Activated CD4-positive, alpha-beta memory T cell treated with anti-CD3 and anti-CD28 coated beads for 36 hours (primary cell): ENCODE measurements around the gene XRRA1. TPM values are rescaled to one million over a fixed set of nuclear protein-coding genes. Genes with fewer than 3 reads are reported as not detected.
A peak's percentile ranks its signal among the peaks of the same experiment; 100 is the strongest.

Source experiments
- CTCF ChIA-PET: fragments of 350-600 bp; sonication (Branson Sonifier 250); formaldehyde crosslinking; loops from one replicate; lab custom pipeline; 2021; ENCODE audit warnings: antibody characterized with exemption, inconsistent platforms; lab: Charles Lee
- POLR2A ChIA-PET: fragments of 350-600 bp; sonication (Branson Sonifier 250); formaldehyde crosslinking; loops from one replicate; lab custom pipeline; 2021; ENCODE audit warnings: antibody characterized with exemption; lab: Charles Lee
- DNase-seq: peaks from one replicate; pipeline ENCODE4 v3.0.0-alpha.2; 2020
- H3K27ac Mint-ChIP-seq: one replicate; pipeline ENCODE4 v1.8.0; 2021; ENCODE audit warnings: mixed read lengths
- H3K27me3 Mint-ChIP-seq: one replicate; pipeline ENCODE4 v1.8.0; 2021; ENCODE audit warnings: mixed read lengths
- H3K36me3 Mint-ChIP-seq: one replicate; pipeline ENCODE4 v1.8.0; 2021; ENCODE audit warnings: mixed read lengths
- H3K4me1 Mint-ChIP-seq: one replicate; pipeline ENCODE4 v1.8.0; 2021; ENCODE audit warnings: low read depth, mixed read lengths
- H3K4me3 Mint-ChIP-seq: one replicate; pipeline ENCODE4 v1.8.0; 2021; ENCODE audit warnings: mild to moderate bottlenecking, mixed read lengths
- H3K9me3 Mint-ChIP-seq: one replicate; pipeline ENCODE4 v1.8.0; 2021; ENCODE audit warnings: mixed read lengths
- intact Hi-C: fragments of 100-400 bp; cut with micrococcal nuclease; formaldehyde crosslinking; loops from one replicate; pipeline ENCODE4 v1.15.1; 2023
- total RNA-seq, 2 experiments: library from RNA; stranded (reverse); gene quantifications; one replicate each; pipeline ENCODE4 v1.2.3, GENCODE V29; 2021

The XRRA1 gene
- total RNA-seq, 2 experiments from 2014 or later, result 9.1 to 13.0 TPM

DNA sequence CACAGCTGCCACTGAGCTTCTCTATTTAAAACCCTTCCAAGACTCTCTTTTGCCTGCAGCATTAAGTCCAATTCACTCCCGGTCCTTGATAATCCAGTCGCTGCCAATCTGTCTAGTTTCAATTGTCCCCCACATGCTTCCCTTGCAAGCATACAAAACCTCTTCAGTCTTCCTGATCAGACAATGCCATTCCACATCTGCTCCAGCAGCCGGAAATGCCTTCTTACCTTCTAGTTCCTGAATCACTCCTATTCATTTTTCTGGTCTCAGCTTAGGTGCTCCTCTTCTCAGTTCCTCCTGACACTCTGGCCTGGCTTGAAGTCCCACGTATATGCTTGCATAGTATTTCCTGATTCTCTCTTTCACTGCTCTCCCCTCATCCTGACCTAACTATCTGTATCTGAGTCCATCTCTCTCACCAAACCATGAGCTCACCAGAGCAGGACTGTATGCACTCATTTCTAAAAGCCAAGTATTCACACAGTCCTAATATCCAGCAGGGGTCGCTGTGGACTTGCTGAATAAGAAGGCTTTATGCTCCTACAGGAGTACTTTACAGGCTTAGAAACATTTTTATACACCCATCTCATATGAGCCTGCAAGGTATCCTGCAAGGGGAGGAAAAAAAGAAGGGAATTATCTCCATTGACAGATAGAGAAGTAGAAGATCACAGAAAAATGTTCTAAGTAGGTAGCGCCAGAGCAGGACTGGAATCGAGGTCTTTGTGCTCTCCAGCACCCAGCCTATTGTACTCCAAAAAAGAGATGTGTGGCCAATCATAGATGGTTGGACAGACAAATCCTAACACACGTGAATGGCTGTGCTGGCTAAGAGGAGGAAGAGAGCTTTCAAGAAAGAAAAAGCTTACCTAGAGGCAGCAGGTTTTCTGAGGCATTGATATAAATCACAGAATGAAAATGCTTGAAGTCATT is 19.2 kb downstream of the XRRA1 start:
- intact Hi-C loops, result loop anchor here (1.0 to 5.0 kb wide), 6 partner anchors 59 to 319 kb away; partner anchors contain the start of gene NEU3
- DNase-seq, result peak; percentile 69
- Mint-ChIP-seq H3K4me1 (peaks cover 14% of the 10 kb centered on the region), H3K27ac (no peak overlapping the region), H3K27me3 (no peaks in the 10 kb centered on the region), H3K9me3 (no peaks in the 10 kb centered on the region), H3K4me3 (no peak overlapping the region), H3K36me3 (peaks cover 2% of the 10 kb centered on the region)
- POLR2A ChIA-PET, result no interaction called here
- CTCF ChIA-PET, result interaction anchor here (0.6 to 8.8 kb wide), 36 partner anchors 9 to 342 kb away, joined by 3 to 75 read pairs (median 4); partner anchors contain the start of genes NEU3, SPCS2, TPBGL and XRRA1

- no peaks in the 10 kb centered on the region for H3K9me3 Mint-ChIP-seq
- peaks cover 11% of the 10 kb centered on the region for H3K4me1 Mint-ChIP-seq
- intact Hi-C loops, result loop anchor here (5.0 kb wide), 1 partner anchor 175 kb away; no protein-coding TSS in a partner anchor
- H3K27me3 Mint-ChIP-seq, result no peaks in the 10 kb centered on the region
- no peaks in the 10 kb centered on the region for H3K36me3 Mint-ChIP-seq
- POLR2A ChIA-PET, result no interaction called here
- CTCF ChIA-PET, result interaction anchor here (0.7 to 8.8 kb wide), 5 partner anchors 104 to 314 kb away, joined by 3 to 75 read pairs (median 4); partner anchors contain the start of gene TPBGL
- no peak overlapping the region for H3K4me3 Mint-ChIP-seq
- no peak overlapping the region for H3K27ac Mint-ChIP-seq
- DNase-seq, result no peak
Measured at GRCh38 chr11:74927496-74927895, 21.4 kb downstream of the XRRA1 start.

DNA sequence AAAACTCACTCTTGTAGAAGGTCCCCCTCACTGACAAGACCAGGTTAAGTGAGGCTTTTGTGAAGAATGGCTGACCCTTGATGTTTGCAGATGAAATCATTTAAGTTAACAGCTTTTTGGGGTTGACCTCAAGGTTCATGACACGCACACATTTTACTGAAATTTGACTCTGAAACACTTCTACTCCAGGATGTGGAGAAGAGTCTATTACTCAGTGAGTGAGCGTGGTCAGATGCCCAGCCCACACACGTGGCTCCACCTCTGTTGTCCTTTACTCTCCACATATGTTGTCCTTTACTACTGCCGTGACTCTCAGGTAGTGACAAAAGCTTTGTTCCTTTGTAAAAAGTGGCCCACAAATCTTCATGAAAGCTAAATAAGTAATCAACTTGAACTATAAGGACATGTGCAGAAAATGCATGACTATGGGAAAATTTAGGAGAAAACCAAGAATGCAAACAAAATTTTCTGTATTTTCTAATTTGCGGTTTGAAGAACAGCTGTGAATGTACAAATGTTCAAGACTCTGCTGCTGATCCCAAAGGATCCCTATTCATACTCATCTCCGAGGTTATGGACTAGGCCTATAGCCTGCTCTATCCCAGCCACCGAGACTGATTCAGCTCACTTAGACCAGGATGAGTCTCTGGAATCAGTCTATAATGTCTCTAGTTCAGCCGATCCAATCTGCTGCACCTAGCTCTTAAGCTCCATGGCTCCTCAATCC is 22.4 kb downstream of the XRRA1 start:
- Mint-ChIP-seq H3K4me1 (peaks cover 8% of the 10 kb centered on the region), H3K36me3 (no peaks in the 10 kb centered on the region), H3K9me3 (no peaks in the 10 kb centered on the region), H3K27me3 (no peaks in the 10 kb centered on the region), H3K4me3 (no peak overlapping the region), H3K27ac (no peak overlapping the region)
- ChIA-PET CTCF (interaction anchor here (0.7 to 8.8 kb wide), 12 partner anchors 14 to 353 kb away, joined by 3 to 75 read pairs (median 6); partner anchors contain the start of gene TPBGL), POLR2A (interaction anchor here (1.2 kb wide), 1 partner anchor 16 kb away, joined by 3 read pairs; no protein-coding TSS in a partner anchor)
- peak; percentile 71 for DNase-seq
- intact Hi-C loops, result loop anchor here (5.0 kb wide), 1 partner anchor 176 kb away; no protein-coding TSS in a partner anchor

DNA sequence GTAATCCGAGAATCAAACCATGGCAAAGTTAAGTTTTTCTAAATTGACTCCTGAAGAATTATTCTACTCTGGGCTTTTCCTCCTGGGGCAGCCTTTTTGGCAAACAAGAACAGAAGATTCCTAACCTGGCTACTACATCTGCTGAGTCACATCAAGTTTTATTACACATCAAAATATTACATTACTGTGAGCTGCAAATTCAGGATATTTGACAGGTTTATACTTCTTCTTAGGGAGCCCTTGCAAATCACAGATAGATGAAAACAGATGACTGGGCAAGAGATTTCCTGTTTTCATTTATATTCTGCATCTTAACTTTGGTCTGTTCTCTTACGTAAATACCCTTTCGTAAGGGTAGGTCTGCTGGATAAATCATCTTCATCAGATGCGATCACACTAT is 23.6 kb downstream of the XRRA1 start:
- H3K4me3 Mint-ChIP-seq, result no peak overlapping the region
- H3K4me1 Mint-ChIP-seq, result peaks cover 8% of the 10 kb centered on the region
- no peaks in the 10 kb centered on the region for H3K9me3 Mint-ChIP-seq
- no peaks in the 10 kb centered on the region for H3K36me3 Mint-ChIP-seq
- no peaks in the 10 kb centered on the region for H3K27me3 Mint-ChIP-seq
- intact Hi-C loops, result loop anchor here (5.0 kb wide), 1 partner anchor 177 kb away; no protein-coding TSS in a partner anchor
- ChIA-PET CTCF (interaction anchor here (1.8 to 8.8 kb wide), 5 partner anchors 97 to 280 kb away, joined by 5 to 75 read pairs (median 11); no protein-coding TSS in a partner anchor), POLR2A (interaction anchor here (1.2 kb wide), 1 partner anchor 18 kb away, joined by 3 read pairs; no protein-coding TSS in a partner anchor)
- no peak for DNase-seq
- no peak overlapping the region for H3K27ac Mint-ChIP-seq

DNA sequence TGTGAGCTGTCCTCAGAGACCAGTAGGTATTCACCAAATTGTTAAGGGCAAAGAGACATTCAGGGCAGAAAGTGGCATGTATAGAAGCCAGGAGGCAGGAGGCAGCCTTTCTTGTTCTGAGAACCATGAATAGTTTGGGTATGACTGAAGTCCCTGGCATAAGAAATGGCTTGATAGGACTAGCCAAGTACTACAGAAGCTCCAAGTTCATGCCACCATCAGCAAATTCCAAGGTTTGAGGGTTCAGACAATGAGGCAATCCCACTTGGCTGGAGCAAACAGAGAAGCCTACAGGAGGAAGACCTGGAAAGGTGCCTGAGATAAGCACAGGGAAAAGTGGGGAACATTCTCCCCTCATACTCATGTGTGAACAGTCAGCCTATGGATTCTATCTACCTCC is 25.8 kb downstream of the XRRA1 start:
- Mint-ChIP-seq H3K27me3 (no peaks in the 10 kb centered on the region), H3K4me3 (no peak overlapping the region), H3K4me1 (peaks cover 8% of the 10 kb centered on the region), H3K27ac (no peak overlapping the region), H3K36me3 (peaks cover 8% of the 10 kb centered on the region), H3K9me3 (no peaks in the 10 kb centered on the region)
- ChIA-PET CTCF (interaction anchor here (0.7 kb wide), 1 partner anchor 65 kb away, joined by 3 read pairs; the partner anchor contains the start of gene NEU3), POLR2A (no interaction called here)
- intact Hi-C loops, result no loop called here
- DNase-seq, result no peak

- peaks cover 16% of the 10 kb centered on the region for H3K36me3 Mint-ChIP-seq
- H3K4me3 Mint-ChIP-seq, result no peak overlapping the region
- DNase-seq, result no peak
- ChIA-PET POLR2A (no interaction called here), CTCF (interaction anchor here (0.8 to 1.8 kb wide), 5 partner anchors 19 to 332 kb away, joined by 3 to 6 read pairs (median 5); partner anchors contain the start of gene TPBGL)
- intact Hi-C loops, result no loop called here
- no peak overlapping the region for H3K27ac Mint-ChIP-seq
- H3K27me3 Mint-ChIP-seq, result no peaks in the 10 kb centered on the region
- no peaks in the 10 kb centered on the region for H3K4me1 Mint-ChIP-seq
- no peaks in the 10 kb centered on the region for H3K9me3 Mint-ChIP-seq
Measured at GRCh38 chr11:74909812-74910211, 39.1 kb downstream of the XRRA1 start.

- DNase-seq, result no peak
- Mint-ChIP-seq H3K27me3 (no peaks in the 10 kb centered on the region), H3K9me3 (no peaks in the 10 kb centered on the region), H3K4me3 (no peak overlapping the region), H3K36me3 (peaks cover 16% of the 10 kb centered on the region), H3K4me1 (no peaks in the 10 kb centered on the region), H3K27ac (no peak overlapping the region)
- POLR2A ChIA-PET, result no interaction called here
- CTCF ChIA-PET, result interaction anchor here (1.3 to 1.8 kb wide), 5 partner anchors 21 to 339 kb away, joined by 3 to 6 read pairs (median 5); partner anchors contain the start of gene TPBGL
- intact Hi-C loops, result no loop called here
Measured at GRCh38 chr11:74909385-74909784, 39.5 kb downstream of the XRRA1 start.

DNA sequence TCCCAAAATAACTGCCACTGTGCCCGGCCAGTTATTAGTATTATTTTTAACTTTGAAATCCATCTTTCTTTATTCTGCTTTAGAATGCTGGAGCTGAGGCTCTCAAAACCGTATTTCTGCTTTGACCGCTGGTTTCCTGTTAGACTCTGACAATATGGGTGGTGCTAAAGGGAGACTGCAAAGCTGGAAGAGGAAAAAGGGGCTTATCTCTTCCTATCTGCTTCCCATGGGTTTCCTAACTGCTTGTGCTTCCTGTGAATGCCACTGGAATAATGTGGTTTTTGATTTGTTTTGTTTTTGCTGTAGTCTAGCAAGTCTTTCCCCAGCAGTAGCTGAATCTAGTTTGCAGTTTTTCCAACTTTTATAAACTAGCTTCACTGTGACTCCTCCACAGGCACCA is 43.6 kb downstream of the XRRA1 start:
- POLR2A ChIA-PET, result no interaction called here
- no peaks in the 10 kb centered on the region for H3K4me1 Mint-ChIP-seq
- peaks cover 26% of the 10 kb centered on the region for H3K36me3 Mint-ChIP-seq
- no peak for DNase-seq
- peaks cover 22% of the 10 kb centered on the region for H3K9me3 Mint-ChIP-seq
- no peak overlapping the region for H3K4me3 Mint-ChIP-seq
- H3K27me3 Mint-ChIP-seq, result no peaks in the 10 kb centered on the region
- intact Hi-C loops, result no loop called here
- CTCF ChIA-PET, result no interaction called here
- H3K27ac Mint-ChIP-seq, result no peak overlapping the region

GRCh38 chr11:74902342-74902741 is 46.5 kb downstream of the XRRA1 start:
- no peak overlapping the region for H3K4me3 Mint-ChIP-seq
- DNase-seq, result no peak
- H3K27me3 Mint-ChIP-seq, result no peaks in the 10 kb centered on the region
- intact Hi-C loops, result no loop called here
- H3K4me1 Mint-ChIP-seq, result no peaks in the 10 kb centered on the region
- POLR2A ChIA-PET, result no interaction called here
- CTCF ChIA-PET, result no interaction called here
- peaks cover 39% of the 10 kb centered on the region for H3K36me3 Mint-ChIP-seq
- H3K27ac Mint-ChIP-seq, result no peak overlapping the region
- peaks cover 44% of the 10 kb centered on the region for H3K9me3 Mint-ChIP-seq

- DNase-seq, result no peak
- intact Hi-C loops, result no loop called here
- H3K27me3 Mint-ChIP-seq, result no peaks in the 10 kb centered on the region
- peaks cover 61% of the 10 kb centered on the region for H3K36me3 Mint-ChIP-seq
- ChIA-PET POLR2A (no interaction called here), CTCF (no interaction called here)
- peaks cover 64% of the 10 kb centered on the region for H3K9me3 Mint-ChIP-seq
- no peak overlapping the region for H3K4me3 Mint-ChIP-seq
- no peak overlapping the region for H3K27ac Mint-ChIP-seq
- H3K4me1 Mint-ChIP-seq, result no peaks in the 10 kb centered on the region
Measured at GRCh38 chr11:74896311-74896710, 52.6 kb downstream of the XRRA1 start.

GRCh38 chr11:74895340-74896116 is 53.4 kb downstream of the XRRA1 start:
- Mint-ChIP-seq H3K27me3 (no peaks in the 10 kb centered on the region), H3K27ac (no peak overlapping the region), H3K4me3 (no peak overlapping the region), H3K36me3 (peaks cover 55% of the 10 kb centered on the region), H3K4me1 (no peaks in the 10 kb centered on the region), H3K9me3 (peaks cover 62% of the 10 kb centered on the region)
- intact Hi-C loops, result loop anchor here (2.0 kb wide), 1 partner anchor 63 kb away; no protein-coding TSS in a partner anchor
- no peak for DNase-seq
- ChIA-PET POLR2A (no interaction called here), CTCF (interaction anchor here (1.6 kb wide), 1 partner anchor 193 kb away, joined by 3 read pairs; no protein-coding TSS in a partner anchor)
